Activated CD4-positive, alpha-beta T cell treated with anti-CD3 and anti-CD28 coated beads, Interleukin-2, amount 10 ng/mL, durations not matched to agents 24 days and 14 days (primary cell): Measurements from ENCODE around the gene TNFRSF4. TPM values are rescaled to one million over a fixed set of nuclear protein-coding genes. Genes with fewer than 3 reads are reported as not detected.

Source experiments
- DNase-seq: peaks from one replicate; pipeline ENCODE4 v3.0.0; 2022
- H3K27ac Mint-ChIP-seq: one replicate; pipeline ENCODE4 v1.8.0; 2022; ENCODE audit warnings: mild to moderate bottlenecking, mixed read lengths
- H3K27me3 Mint-ChIP-seq: one replicate; pipeline ENCODE4 v1.8.0; 2022; ENCODE audit warnings: mixed read lengths
- H3K36me3 Mint-ChIP-seq: one replicate; pipeline ENCODE4 v1.8.0; 2022; ENCODE audit warnings: low read depth, mild to moderate bottlenecking, mixed read lengths
- H3K4me1 Mint-ChIP-seq: one replicate; pipeline ENCODE4 v1.8.0; 2021; ENCODE audit warnings: mixed read lengths
- H3K4me3 Mint-ChIP-seq: one replicate; pipeline ENCODE4 v1.8.0; 2022; ENCODE audit warnings: mild to moderate bottlenecking, moderate library complexity, mixed read lengths
- H3K9me3 Mint-ChIP-seq: one replicate; pipeline ENCODE4 v1.8.0; 2021; ENCODE audit warnings: mixed read lengths
- intact Hi-C: fragments of 100-400 bp; cut with micrococcal nuclease; formaldehyde crosslinking; loops from one replicate; pipeline ENCODE4 v1.15.1; 2023
- total RNA-seq: library from RNA; stranded (reverse); gene quantifications from 2 replicates; pipeline ENCODE4 v1.2.3, GENCODE V29; 2022

TNFRSF4 gene
- total RNA-seq, 1 donor from 2014 or later: 702 TPM

- Mint-ChIP-seq H3K4me3 (peak overlapping the region; percentile 78), H3K36me3 (peaks cover 40% of the 10 kb centered on the region), H3K4me1 (peaks cover 26% of the 10 kb centered on the region), H3K9me3 (peaks cover 3% of the 10 kb centered on the region), H3K27ac (peak overlapping the region; percentile 81), H3K27me3 (no peaks in the 10 kb centered on the region)
- no peak for DNase-seq
- intact Hi-C loops: no loop called here
Measured at GRCh38 chr1:1232796-1233566, 19.0 kb upstream of the TNFRSF4 start.

- Mint-ChIP-seq H3K27ac (peak within 1 kb of the TSS; percentile 86), H3K27me3 (no peaks in the 10 kb centered on the region), H3K9me3 (peaks cover 3% of the 10 kb centered on the region), H3K4me1 (peaks cover 26% of the 10 kb centered on the region), H3K4me3 (peak within 1 kb of the TSS; percentile 91), H3K36me3 (peaks cover 43% of the 10 kb centered on the region)
- intact Hi-C loops: no loop called here
- DNase-seq: no peak
Measured at GRCh38 chr1:1232208-1232795, 18.3 kb upstream of the TNFRSF4 start, which contains the start of gene B3GALT6. TSS of gene B3GALT6 (plus strand) at chr1:1232237. CDS start at chr1:1232279, 42 bp downstream.

DNA sequence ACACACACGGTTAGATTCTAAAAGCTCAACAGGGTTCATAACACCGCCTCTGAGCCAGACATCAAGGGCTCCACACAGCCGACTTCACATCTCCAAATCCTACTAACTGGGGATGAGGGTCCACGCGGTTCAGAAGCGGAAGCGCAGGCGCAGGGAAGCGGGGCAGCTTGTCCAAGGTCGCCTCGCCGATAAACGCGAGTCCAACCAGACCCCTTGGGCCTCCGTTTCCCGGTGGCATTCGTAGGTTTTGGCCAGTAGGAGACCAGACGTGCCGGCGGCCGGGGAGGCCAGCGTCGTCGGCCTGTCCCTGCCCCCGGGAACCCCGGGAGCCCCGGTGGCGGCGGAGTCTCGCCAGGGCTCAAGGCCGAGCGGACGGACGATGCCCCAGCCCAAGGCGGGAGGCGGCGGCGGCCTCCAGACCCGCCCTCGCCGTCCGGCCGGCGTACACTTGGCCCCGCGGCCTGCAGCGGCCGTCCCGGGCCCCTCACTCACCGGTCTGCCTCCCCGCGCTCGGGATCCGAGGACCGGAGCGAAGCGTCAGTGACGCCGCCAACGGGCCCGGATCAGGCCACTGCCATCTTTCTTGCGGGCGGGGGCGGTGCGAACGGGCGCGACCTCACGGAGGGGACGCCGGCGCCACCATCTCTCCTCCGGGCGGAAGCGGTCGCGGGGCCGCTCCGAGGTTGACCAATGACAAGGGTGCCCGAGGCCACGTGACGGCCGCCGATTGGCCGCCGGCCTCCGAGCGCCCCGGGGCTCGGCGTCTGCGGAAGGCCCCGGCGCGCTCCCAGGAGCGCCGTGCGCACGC is 17.7 kb upstream of the TNFRSF4 start, which contains the start of gene SDF4:
Gene SDF4, minus strand, starts transcription at position 602 of the 808 bp plus-strand sequence. CDS start 3,229 bp downstream, outside the sequence.
- peaks cover 3% of the 10 kb centered on the region for H3K9me3 Mint-ChIP-seq

GRCh38 chr1:1230656-1231399 is 16.9 kb upstream of the TNFRSF4 start:
- H3K27ac Mint-ChIP-seq: peak overlapping the region; percentile 86
- peaks cover 3% of the 10 kb centered on the region for H3K9me3 Mint-ChIP-seq
- no peak for DNase-seq
- H3K4me1 Mint-ChIP-seq: peaks cover 28% of the 10 kb centered on the region
- H3K27me3 Mint-ChIP-seq: no peaks in the 10 kb centered on the region
- peak overlapping the region; percentile 91 for H3K4me3 Mint-ChIP-seq
- intact Hi-C loops: loop anchor here (1.0 to 2.0 kb wide), 2 partner anchors 16 to 109 kb away; partner anchors contain the start of gene TNFRSF4
- H3K36me3 Mint-ChIP-seq: peaks cover 50% of the 10 kb centered on the region

More for the DNA sequence above, 17.7 kb upstream of the TNFRSF4 start, which contains the start of gene SDF4:
- Mint-ChIP-seq H3K27me3 (no peaks in the 10 kb centered on the region), H3K4me3 (peak within 1 kb of the TSS; percentile 91), H3K27ac (peak within 1 kb of the TSS; percentile 86), H3K36me3 (peaks cover 46% of the 10 kb centered on the region), H3K4me1 (peaks cover 26% of the 10 kb centered on the region)
- intact Hi-C loops: loop anchor here (2.0 kb wide), 1 partner anchor 17 kb away; the partner anchor contains the start of gene TNFRSF4
- peak; percentile 99 for DNase-seq

DNA sequence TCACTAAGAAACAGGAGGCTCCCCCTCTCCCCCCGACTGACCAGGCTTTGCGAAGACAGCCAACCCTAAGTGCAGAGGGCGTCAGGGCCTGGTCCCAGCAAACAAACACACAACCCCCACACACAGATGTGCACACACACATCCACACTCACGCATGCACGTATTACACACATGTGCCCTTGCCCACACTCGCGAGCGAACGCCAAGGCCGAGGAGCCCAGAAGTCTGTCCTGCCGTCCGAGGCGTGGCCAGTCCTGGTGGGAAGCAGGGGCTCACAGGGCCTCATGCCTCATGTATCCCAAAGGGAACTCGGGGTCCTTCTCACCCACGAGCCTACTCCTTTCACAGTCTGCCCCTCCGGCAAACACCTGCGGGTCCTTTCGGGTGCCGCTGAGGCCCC is 15.8 kb upstream of the TNFRSF4 start:
- Mint-ChIP-seq H3K4me3 (peak overlapping the region; percentile 91), H3K27me3 (no peaks in the 10 kb centered on the region), H3K36me3 (peaks cover 54% of the 10 kb centered on the region), H3K4me1 (peaks cover 31% of the 10 kb centered on the region), H3K9me3 (peaks cover 3% of the 10 kb centered on the region), H3K27ac (peak overlapping the region; percentile 32)
- intact Hi-C loops: loop anchor here (1.0 to 2.0 kb wide), 2 partner anchors 15 to 107 kb away; partner anchors contain the start of gene TNFRSF4
- DNase-seq: no peak

- Mint-ChIP-seq H3K27ac (no peak overlapping the region), H3K4me1 (peaks cover 23% of the 10 kb centered on the region), H3K27me3 (no peaks in the 10 kb centered on the region), H3K36me3 (peaks cover 48% of the 10 kb centered on the region), H3K4me3 (no peak overlapping the region), H3K9me3 (peaks cover 3% of the 10 kb centered on the region)
- intact Hi-C loops: no loop called here
- no peak for DNase-seq
Measured at GRCh38 chr1:1228596-1229321, 14.8 kb upstream of the TNFRSF4 start.

- no peak overlapping the region for H3K27ac Mint-ChIP-seq
- peaks cover 19% of the 10 kb centered on the region for H3K4me1 Mint-ChIP-seq
- intact Hi-C loops: no loop called here
- no peak for DNase-seq
- peaks cover 45% of the 10 kb centered on the region for H3K36me3 Mint-ChIP-seq
- H3K27me3 Mint-ChIP-seq: no peaks in the 10 kb centered on the region
- no peak overlapping the region for H3K4me3 Mint-ChIP-seq
- no peaks in the 10 kb centered on the region for H3K9me3 Mint-ChIP-seq
Measured at GRCh38 chr1:1228187-1228586, 14.2 kb upstream of the TNFRSF4 start.

DNA sequence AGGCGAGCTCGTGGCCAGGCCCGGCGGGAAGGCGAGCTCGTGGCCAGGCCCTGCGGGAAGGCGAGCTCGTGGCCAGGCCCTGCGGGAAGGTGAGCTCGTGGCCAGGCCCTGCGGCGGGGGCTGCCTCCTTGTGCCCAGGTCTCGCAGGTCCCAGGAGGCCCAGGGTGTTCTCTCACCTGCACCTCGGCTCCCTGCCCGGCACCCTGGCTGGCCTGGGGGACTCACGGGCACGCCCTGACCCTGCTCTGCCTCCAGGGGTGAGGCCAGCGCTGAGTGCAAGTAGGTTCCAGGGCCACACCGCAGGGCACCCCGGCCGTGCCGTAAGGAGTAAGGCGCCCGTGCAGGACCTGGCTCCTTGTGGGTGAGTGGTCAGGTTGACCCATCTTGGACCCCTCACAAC is 13.4 kb upstream of the TNFRSF4 start:
- Mint-ChIP-seq H3K9me3 (no peaks in the 10 kb centered on the region), H3K4me3 (no peak overlapping the region)
- intact Hi-C loops: no loop called here

GRCh38 chr1:1226566-1227362 is 12.8 kb upstream of the TNFRSF4 start:
- intact Hi-C loops: no loop called here
- peaks cover 55% of the 10 kb centered on the region for H3K36me3 Mint-ChIP-seq
- H3K9me3 Mint-ChIP-seq: no peaks in the 10 kb centered on the region
- no peak overlapping the region for H3K27ac Mint-ChIP-seq
- H3K4me1 Mint-ChIP-seq: peaks cover 22% of the 10 kb centered on the region
- H3K4me3 Mint-ChIP-seq: no peak overlapping the region
- DNase-seq: no peak
- H3K27me3 Mint-ChIP-seq: no peaks in the 10 kb centered on the region

More for the DNA sequence above, 13.4 kb upstream of the TNFRSF4 start:
- Mint-ChIP-seq H3K4me1 (peaks cover 22% of the 10 kb centered on the region), H3K36me3 (peaks cover 53% of the 10 kb centered on the region), H3K27ac (no peak overlapping the region), H3K27me3 (no peaks in the 10 kb centered on the region)
- DNase-seq: no peak

DNA sequence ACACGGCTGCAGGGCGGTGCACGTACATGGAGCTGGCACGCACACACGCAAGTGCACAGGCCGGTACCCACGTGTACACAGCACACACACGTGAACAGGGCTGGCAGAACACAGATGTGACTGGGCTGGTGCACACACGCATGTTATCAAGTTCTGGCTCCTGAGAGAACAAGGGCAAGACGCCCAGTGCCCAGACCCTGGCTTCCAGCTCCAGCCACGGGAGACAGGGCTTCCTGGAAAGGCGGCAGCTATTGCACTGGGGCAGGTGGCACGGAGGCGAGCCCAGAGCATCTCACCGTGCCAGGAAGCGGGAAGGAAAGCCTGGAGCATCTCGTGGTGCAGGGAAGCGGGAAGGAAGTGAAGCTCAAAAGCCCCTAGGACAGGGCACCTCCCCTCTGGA is 12.0 kb upstream of the TNFRSF4 start:
- intact Hi-C loops: no loop called here
- Mint-ChIP-seq H3K36me3 (peaks cover 55% of the 10 kb centered on the region), H3K9me3 (no peaks in the 10 kb centered on the region), H3K4me3 (no peak overlapping the region), H3K4me1 (peaks cover 22% of the 10 kb centered on the region), H3K27ac (peak overlapping the region; percentile 53), H3K27me3 (no peaks in the 10 kb centered on the region)
- no peak for DNase-seq

- Mint-ChIP-seq H3K4me3 (no peak overlapping the region), H3K27ac (peak overlapping the region; percentile 53), H3K27me3 (no peaks in the 10 kb centered on the region)
Measured at GRCh38 chr1:1225238-1225845, 11.4 kb upstream of the TNFRSF4 start.

DNA sequence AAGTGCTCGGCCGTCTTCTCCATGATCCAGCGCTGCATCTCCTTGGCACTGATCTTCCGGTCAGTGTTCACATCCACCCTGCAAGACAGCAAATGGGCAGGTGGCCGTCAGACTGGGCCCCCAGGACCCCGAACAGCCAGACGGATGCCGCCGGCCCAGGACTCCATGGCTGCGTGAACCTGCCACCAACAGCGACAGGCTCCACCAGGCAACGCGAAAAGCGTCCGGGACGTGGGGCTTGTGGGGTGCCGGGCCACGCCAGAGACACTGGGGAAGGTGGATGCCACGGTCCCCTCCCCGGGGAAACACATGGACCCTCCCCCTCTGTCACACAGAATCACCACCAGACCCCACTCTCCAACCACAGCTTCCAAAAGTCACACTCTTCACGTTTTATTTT is 9.9 kb upstream of the TNFRSF4 start:
- no peaks in the 10 kb centered on the region for H3K27me3 Mint-ChIP-seq
- DNase-seq: no peak
- H3K4me1 Mint-ChIP-seq: peaks cover 11% of the 10 kb centered on the region
- H3K36me3 Mint-ChIP-seq: peaks cover 62% of the 10 kb centered on the region
- no peak overlapping the region for H3K4me3 Mint-ChIP-seq
- no peak overlapping the region for H3K27ac Mint-ChIP-seq
- intact Hi-C loops: no loop called here
- no peaks in the 10 kb centered on the region for H3K9me3 Mint-ChIP-seq

More at GRCh38 chr1:1225238-1225845, 11.4 kb upstream of the TNFRSF4 start:
- Mint-ChIP-seq H3K9me3 (no peaks in the 10 kb centered on the region), H3K36me3 (peaks cover 55% of the 10 kb centered on the region), H3K4me1 (peaks cover 18% of the 10 kb centered on the region)
- no peak for DNase-seq
- intact Hi-C loops: no loop called here
